ENCODE measurements around the gene GPBP1. TPM values are rescaled to one million over a fixed set of nuclear protein-coding genes. Genes with fewer than 3 reads are reported as not detected.
A peak's percentile ranks its signal among the peaks of the same experiment; 100 is the strongest.

Gene GPBP1
- total and polyA plus RNA-seq, 9 of the 15 experiments (the other 6 are each of a cell fraction or from before 2014, with no cell fraction given), result 31.0 to 109 (median 68.4) TPM

- TF ChIP-seq SREBF2 (CRISPR knock-in tag; IDR thresholded peaks at IDR 0.05), result no peak
- no peak for TF ChIP-seq PRPF4 (IDR thresholded peaks at IDR 0.05; ENCODE audit: insufficient read depth, low read depth, low read length, poor library complexity, severe bottlenecking)
- TF ChIP-seq ZNF274 (IDR thresholded peaks at IDR 0.05; ENCODE audit: borderline replicate concordance, low read depth, low read length), result no peak
- TF ChIP-seq ZNF174 (CRISPR knock-in tag; IDR thresholded peaks at IDR 0.05), result no peak
- no peak for TF ChIP-seq ARHGAP35 (IDR thresholded peaks at IDR 0.05; ENCODE audit: partially characterized antibody)
- peak; percentile 23 for TF ChIP-seq PCBP1 (IDR thresholded peaks at IDR 0.05; ENCODE audit: low read depth, low read length, poor library complexity, severe bottlenecking)
- TF ChIP-seq NR2C2 (CRISPR knock-in tag; IDR thresholded peaks at IDR 0.05), result no peak
- no peak for TF ChIP-seq NR2C2 (tag; IDR thresholded peaks at IDR 0.05)
- TF ChIP-seq RBM34 (IDR thresholded peaks at IDR 0.05; ENCODE audit: borderline replicate concordance, insufficient read depth, low read length), result no peak
- no peak for TF ChIP-seq CHD4 (IDR thresholded peaks at IDR 0.05; ENCODE audit: insufficient read depth, insufficient replicate concordance, low read depth, low read length, poor library complexity, severe bottlenecking)
- TF ChIP-seq MCM3 (IDR thresholded peaks at IDR 0.05), result no peak
- no peak for TF ChIP-seq NCOA2 (IDR thresholded peaks at IDR 0.05; ENCODE audit: partially characterized antibody in 2 of 2)
- no peak for TF ChIP-seq CCAR2 (IDR thresholded peaks at IDR 0.05; ENCODE audit: low read depth, low read length)
- TF ChIP-seq SIRT6 (IDR thresholded peaks at IDR 0.05; ENCODE audit: low read depth, low read length), result no peak
- TF ChIP-seq, protein P1, sequence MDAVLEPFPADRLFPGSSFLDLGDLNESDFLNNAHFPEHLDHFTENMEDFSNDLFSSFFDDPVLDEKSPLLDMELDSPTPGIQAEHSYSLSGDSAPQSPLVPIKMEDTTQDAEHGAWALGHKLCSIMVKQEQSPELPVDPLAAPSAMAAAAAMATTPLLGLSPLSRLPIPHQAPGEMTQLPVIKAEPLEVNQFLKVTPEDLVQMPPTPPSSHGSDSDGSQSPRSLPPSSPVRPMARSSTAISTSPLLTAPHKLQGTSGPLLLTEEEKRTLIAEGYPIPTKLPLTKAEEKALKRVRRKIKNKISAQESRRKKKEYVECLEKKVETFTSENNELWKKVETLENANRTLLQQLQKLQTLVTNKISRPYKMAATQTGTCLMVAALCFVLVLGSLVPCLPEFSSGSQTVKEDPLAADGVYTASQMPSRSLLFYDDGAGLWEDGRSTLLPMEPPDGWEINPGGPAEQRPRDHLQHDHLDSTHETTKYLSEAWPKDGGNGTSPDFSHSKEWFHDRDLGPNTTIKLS (IDR thresholded peaks at IDR 0.05; ENCODE audit: borderline replicate concordance, low read depth), result peak; percentile 46; the same call in 1 of the 2 replicates
- TF ChIP-seq ZNF140 (CRISPR knock-in tag; IDR thresholded peaks at IDR 0.05), result no peak
- TF ChIP-seq HDAC6 (IDR thresholded peaks at IDR 0.05; ENCODE audit: low read depth, low read length), result no peak
- TF ChIP-seq CREM (IDR thresholded peaks at IDR 0.05; ENCODE audit: low read depth), result no peak
- TF ChIP-seq FOXM1 (IDR thresholded peaks at IDR 0.05; ENCODE audit: low read depth), result no peak
- 0 out of 2 replicates have a peak, but pooled peaks have one; percentile 45 for TF ChIP-seq FOXM1 (CRISPR knock-in tag; IDR thresholded peaks at IDR 0.05; ENCODE audit: low read depth)
- no peak for TF ChIP-seq ATF2 (CRISPR knock-in tag; IDR thresholded peaks at IDR 0.05)
- TF ChIP-seq SMC3 (conservative IDR thresholded peaks at IDR 0.05; ENCODE audit: insufficient read depth, low read depth, low read length), result no peak
- TF ChIP-seq ZNF695 (CRISPR knock-in tag; IDR thresholded peaks at IDR 0.05), result no peak
- no peak for TF ChIP-seq POLR2AphosphoS5 (IDR thresholded peaks at IDR 0.05; ENCODE audit: control insufficient read depth, insufficient read depth, low read depth, low read length)
- no peak for TF ChIP-seq MCM5 (IDR thresholded peaks at IDR 0.05; ENCODE audit: low read depth)
These were observed 450 bp downstream of the GPBP1 start (continued) for GRCh38 chr5:57174128-57174889.
